Endothelial cell of umbilical vein (primary cell): ENCODE measurements around the gene LPAR4. TPM values are rescaled to one million over a fixed set of nuclear protein-coding genes. Genes with fewer than 3 reads are reported as not detected.

Experiments
- BruUV-seq: library from RNA; stranded (reverse); fragments of 400-500 nt; replicated peaks from 2 replicates; lab custom pipeline; 2021; lab: Mats Ljungman, UMichigan
- CTCF ChIA-PET: fragments of 300-600, 350-600 bp; sonication (Branson Sonifier 250); formaldehyde crosslinking; loops from one replicate; lab custom pipeline; 2021; ENCODE audit warnings: antibody characterized with exemption, inconsistent platforms; lab: Charles Lee
- POLR2A ChIA-PET: fragments of 300-600, 350-600 bp; sonication (Branson Sonifier 250); formaldehyde crosslinking; loops from one replicate; lab custom pipeline; 2021; ENCODE audit warnings: antibody characterized with exemption, inconsistent platforms; lab: Charles Lee
- DNase-seq: peaks from one replicate; pipeline ENCODE4 v3.0.0-alpha.2; 2011; ENCODE audit warnings: low read depth, low spot score
- FAIRE-seq: peaks from 2 replicates; lab custom pipeline; 2011; peaks lifted over from hg19 to GRCh38; lab: Jason Lieb, UNC
- H2AFZ ChIP-seq: 2 replicates; pipeline ENCODE4 v1.6.0; 2012; ENCODE audit warnings: low read depth, low read length, control low read depth, inconsistent platforms
- H3K27ac ChIP-seq: 2 replicates; pipeline ENCODE4 v1.5.1; 2011; ENCODE audit warnings: low read depth, mild to moderate bottlenecking, control low read depth, low read length, moderate library complexity; ENCODE audit not compliant: insufficient read depth
- H3K27me3 ChIP-seq, 2 experiments: 2 replicates each; pipeline versions ENCODE4 v1.6.0 to v1.6.1; 2011; ENCODE audit warnings: low read length in 2 of 2, mixed read lengths in 1 of 2; ENCODE audit not compliant: control insufficient read depth in 2 of 2, insufficient read depth in 2 of 2
- H3K36me3 ChIP-seq, 2 experiments: 2 replicates in 1 of 2; 3 replicates in 1 of 2; pipeline ENCODE4 v1.5.1; 2011; ENCODE audit warnings: low read length in 2 of 2, mild to moderate bottlenecking in 1 of 2, moderate library complexity in 1 of 2; ENCODE audit not compliant: control insufficient read depth in 2 of 2, insufficient read depth in 2 of 2; ENCODE audit errors: extremely low read depth in 1 of 2
- H3K4me1 ChIP-seq: 3 replicates; pipeline ENCODE4 v1.5.1; 2011; ENCODE audit warnings: mild to moderate bottlenecking, low read length; ENCODE audit not compliant: control insufficient read depth, insufficient read depth; ENCODE audit errors: extremely low read depth
- H3K4me2 ChIP-seq: 2 replicates; pipeline ENCODE4 v1.6.1; 2011; ENCODE audit warnings: low read length, control low read depth, mixed read lengths; ENCODE audit not compliant: insufficient read depth
- H3K4me3 ChIP-seq, 3 experiments: fragments of 200-600 bp in 1 of 3; sonication (generic), shearing (Covaris generic) in 1 of 3; replicated peaks in 1 of 3; 2 replicates each; pipeline ENCODE4 v1.5.1; 2011 to 2016; ENCODE audit warnings: control low read depth in 3 of 3, low read length in 3 of 3, mild to moderate bottlenecking in 2 of 3, inconsistent platforms in 1 of 3, low read depth in 1 of 3, moderate library complexity in 1 of 3; ENCODE audit not compliant: insufficient read depth in 1 of 3
- H3K79me2 ChIP-seq: 2 replicates; pipeline ENCODE4 v1.6.0; 2012; ENCODE audit warnings: low read length, inconsistent platforms; ENCODE audit not compliant: control insufficient read depth, insufficient read depth
- H3K9ac ChIP-seq: replicated peaks from 2 replicates; pipeline ENCODE3; 2011; ENCODE audit warnings: low read length, control low read depth; ENCODE audit not compliant: insufficient read depth; ENCODE audit errors: extremely low read depth
- H3K9me1 ChIP-seq: replicated peaks from 3 replicates; pipeline ENCODE4 v1.6.0; 2011; ENCODE audit warnings: mild to moderate bottlenecking, low read length; ENCODE audit not compliant: control insufficient read depth, insufficient read depth; ENCODE audit errors: extremely low read depth
- H3K9me3 ChIP-seq: replicated peaks from 2 replicates; pipeline ENCODE4 v1.5.1; 2012; ENCODE audit warnings: low read length, inconsistent platforms; ENCODE audit not compliant: control insufficient read depth, insufficient read depth
- H4K20me1 ChIP-seq: replicated peaks from 2 replicates; pipeline ENCODE3; 2011; ENCODE audit warnings: mild to moderate bottlenecking, low read length; ENCODE audit not compliant: control insufficient read depth, insufficient read depth; ENCODE audit errors: extremely low read depth
- CTCF ChIP-seq, 2 donors: IDR thresholded peaks; 1 replicate in 1 of 2; 2 replicates in 1 of 2; pipeline ENCODE4 v1.5.1; 2011; ENCODE audit warnings: low read length in 2 of 2, mild to moderate bottlenecking in 2 of 2, moderate library complexity in 2 of 2, control low read depth in 1 of 2, inconsistent platforms in 1 of 2, low read depth in 1 of 2; ENCODE audit not compliant: insufficient read depth in 1 of 2; ENCODE audit errors: extremely low read depth in 1 of 2
- EZH2 ChIP-seq: IDR thresholded peaks from 2 replicates; pipeline ENCODE4 v1.6.1; 2012; ENCODE audit warnings: borderline replicate concordance, low read depth, mild to moderate bottlenecking, moderate library complexity, low read length, inconsistent platforms; ENCODE audit not compliant: severe bottlenecking
- FOS ChIP-seq: IDR thresholded peaks from 2 replicates; pipeline ENCODE4 v1.6.1; 2011; ENCODE audit warnings: mild to moderate bottlenecking, low read length, moderate library complexity, borderline replicate concordance; ENCODE audit not compliant: insufficient read depth
- GATA2 ChIP-seq: IDR thresholded peaks from 2 replicates; pipeline ENCODE4 v1.7.0; 2011; ENCODE audit warnings: low read depth, mild to moderate bottlenecking, moderate library complexity, mixed read lengths, low read length; ENCODE audit not compliant: insufficient read length, insufficient read depth
- JUN ChIP-seq: IDR thresholded peaks from 2 replicates; pipeline ENCODE4 v1.6.1; 2011; ENCODE audit warnings: borderline replicate concordance, low read depth; ENCODE audit not compliant: insufficient read length, insufficient read depth
- dilution Hi-C: fragments of 300-500 bp; cut with MboI; formaldehyde crosslinking; loops from one replicate; pipeline ENCODE4 v1.15.0; 2019; ENCODE audit warnings: low sequenced_read_pairs; ENCODE audit not compliant: extremely low pct_ligation_motif_present
- intact Hi-C: fragments of 100-400 bp; cut with micrococcal nuclease; formaldehyde crosslinking; loops from one replicate; pipeline ENCODE4 v1.10.0; 2022
- polyA plus RNA-seq, 4 experiments: library from polyadenylated mRNA; depleted of rRNA in 3 of 4; stranded (reverse) in 3 of 4; unstranded in 1 of 4; fragments of >200 nt; gene quantifications; 2 replicates each; pipeline versions ENCODE4 v1.2.1 to v1.2.3, GENCODE V29; 2011 to 2012; ENCODE audit warnings: missing spikeins in 1 of 4
- total RNA-seq: library from RNA; stranded (reverse); gene quantifications from 2 replicates; pipeline ENCODE4 v1.2.3, GENCODE V29; 2021
- TF ChIP-seq, protein P1 (sequence below): IDR thresholded peaks from 2 replicates; pipeline ENCODE4 v1.6.1; 2011; ENCODE audit not compliant: insufficient read depth, insufficient read length

The LPAR4 gene
- total and polyA plus RNA-seq, 2 donors (not counting 3 experiments of a cell fraction or from before 2014, with no cell fraction given) = 0.07 to 0.49 TPM

GRCh38 chrX:78753571-78753970 lies 6.1 kb downstream of the LPAR4 start:
- H3K27me3 ChIP-seq = no peaks in the 10 kb centered on the region
- H4K20me1 ChIP-seq = no peaks in the 10 kb centered on the region
- no peak overlapping the region for H3K4me3 ChIP-seq
- H3K9me3 ChIP-seq = no peaks in the 10 kb centered on the region
- H3K9ac ChIP-seq = no peak overlapping the region
- H3K4me2 ChIP-seq = no peak overlapping the region
- FAIRE-seq (no peak), DNase-seq (no peak)
- H3K27ac ChIP-seq = no peak overlapping the region
- dilution Hi-C loops = no loop called here
- H3K79me2 ChIP-seq = no peaks in the 10 kb centered on the region
- H3K9me1 ChIP-seq = no peaks in the 10 kb centered on the region
- intact Hi-C loops = no loop called here
- ChIA-PET CTCF (no interaction called here), POLR2A (no interaction called here)
- H3K36me3 ChIP-seq = no peaks in the 10 kb centered on the region
- no peak overlapping the region for H2AFZ ChIP-seq
- no peaks in the 10 kb centered on the region for H3K4me1 ChIP-seq
- TF ChIP-seq FOS = no peak
- TF ChIP-seq, protein P1, sequence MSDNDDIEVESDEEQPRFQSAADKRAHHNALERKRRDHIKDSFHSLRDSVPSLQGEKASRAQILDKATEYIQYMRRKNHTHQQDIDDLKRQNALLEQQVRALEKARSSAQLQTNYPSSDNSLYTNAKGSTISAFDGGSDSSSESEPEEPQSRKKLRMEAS = no peak
- TF ChIP-seq JUN = no peak
- no peak for TF ChIP-seq GATA2
- no peak for TF ChIP-seq CTCF (IDR thresholded peaks at IDR 0.05; ENCODE audit: extremely low read depth in 1 of 2, insufficient read depth in 1 of 2, low read depth in 1 of 2, low read length in 2 of 2)
- no peak for TF ChIP-seq EZH2
- BruUV-seq = no TSS peak
